HG03571 (cell line): ENCODE measurements around the gene PEX5.
"Not testable (repeated sequence)": the region's sequence is repeated elsewhere in the genome, so short reads cannot be mapped to it uniquely, and the experiment has no call there.

ENCODE experiments used
- ATAC-seq: cut with Tn5 transposase; IDR thresholded peaks from one replicate; pipeline ENCODE4 v1.9.1; 2021; ENCODE audit not compliant: unreplicated experiment

The PEX5 gene

DNA sequence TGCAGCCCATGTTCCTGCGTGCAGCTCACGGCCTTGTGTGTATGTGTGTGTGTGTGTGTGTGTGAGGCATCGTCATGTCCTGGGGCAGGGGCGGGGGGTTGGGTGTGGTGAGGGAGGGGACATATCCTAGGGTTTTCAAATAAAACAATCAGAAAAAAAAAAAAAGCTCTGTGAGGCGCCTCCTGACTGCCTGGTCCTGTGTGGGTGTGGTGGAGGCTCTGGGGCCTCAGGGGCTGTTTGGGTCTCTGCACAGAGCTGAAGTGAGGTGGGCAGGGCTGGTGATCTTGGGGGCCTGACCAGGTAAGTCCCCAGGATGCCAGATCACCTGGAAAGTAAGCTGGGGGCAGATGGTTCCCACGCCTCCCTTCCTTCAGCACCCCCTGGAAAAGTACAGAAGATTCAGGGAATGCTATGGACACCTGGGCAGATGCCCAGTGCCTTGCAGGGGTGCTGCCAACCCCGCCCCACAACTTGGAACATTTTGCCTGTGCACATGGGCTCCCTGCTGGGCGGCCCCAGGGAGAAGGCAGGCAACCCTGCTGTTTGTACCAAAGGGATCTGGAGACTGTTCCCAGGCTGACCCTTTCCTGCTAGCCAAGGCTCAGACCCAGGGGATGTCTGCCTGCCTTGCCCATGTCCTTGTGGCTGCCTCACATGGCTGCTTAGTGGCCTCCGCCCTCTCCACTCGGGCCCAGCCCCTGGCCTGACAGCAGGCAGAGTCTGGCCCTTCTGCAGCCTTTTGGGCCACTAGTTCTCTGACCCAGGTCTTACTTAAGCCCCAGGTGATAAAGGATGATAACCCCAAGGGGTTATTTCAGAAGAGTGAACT, 30.5 kb upstream of the PEX5 start:
- ATAC-seq: no peak

DNA sequence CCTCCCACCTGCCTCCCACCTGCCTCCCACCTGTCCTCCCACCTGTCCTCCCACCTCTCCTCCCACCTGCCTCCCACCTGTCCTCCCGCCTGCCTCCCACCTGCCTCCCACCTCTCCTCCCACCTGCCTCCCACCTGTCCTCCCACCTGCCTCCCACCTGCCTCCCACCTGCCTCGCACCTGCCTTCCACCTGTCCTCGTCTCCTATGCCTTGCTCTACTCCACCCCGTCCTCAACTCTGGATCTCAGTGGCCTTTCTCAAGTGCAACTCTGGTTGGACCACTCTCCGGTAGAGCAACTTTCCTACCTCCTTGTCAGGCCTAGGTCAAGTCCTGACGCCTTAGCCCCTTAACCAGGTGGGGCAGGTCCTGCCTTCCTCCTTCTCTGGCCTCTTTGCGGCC, 29.3 kb upstream of the PEX5 start:
- ATAC-seq: no peak

DNA sequence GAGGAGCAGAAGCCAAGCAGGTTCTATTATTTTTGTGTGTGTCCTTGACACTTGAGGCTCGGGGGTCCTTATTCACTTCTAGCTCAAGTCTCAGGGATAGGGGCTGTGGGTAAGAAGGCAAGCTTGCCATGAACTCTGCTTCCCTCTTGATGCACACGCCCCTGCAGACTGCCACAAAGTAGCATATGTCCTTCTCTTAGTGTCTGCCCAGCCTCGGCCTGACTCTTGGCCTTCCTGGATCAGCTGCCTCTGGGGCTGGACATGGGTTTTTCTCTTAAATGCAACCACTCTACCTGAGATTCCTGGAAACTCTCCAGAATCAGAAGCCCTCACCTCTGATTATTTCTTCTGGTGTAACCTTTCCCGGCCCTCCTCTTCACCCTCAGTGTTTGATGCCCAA, 28.2 kb upstream of the PEX5 start:
- ATAC-seq: no peak

DNA sequence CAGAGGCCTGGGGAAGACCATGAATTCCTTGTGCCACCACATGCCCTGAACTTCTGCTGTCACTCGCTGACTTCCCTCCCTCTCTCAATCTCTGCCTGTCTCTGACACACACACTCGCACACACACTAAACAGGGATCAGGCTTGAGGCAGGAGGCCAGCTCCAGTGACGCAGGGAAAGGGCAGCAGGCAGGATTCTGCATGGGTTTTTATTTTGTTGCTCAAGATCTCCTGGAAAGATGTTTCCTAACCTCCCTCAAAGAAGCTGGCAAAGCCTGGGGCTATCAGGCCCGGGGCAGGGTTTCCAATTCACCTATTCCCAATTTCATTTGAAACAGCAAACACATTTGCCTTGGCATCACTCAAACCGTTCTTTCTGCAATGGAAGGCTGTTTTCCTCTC, 27.7 kb upstream of the PEX5 start:
- no peak for ATAC-seq

DNA sequence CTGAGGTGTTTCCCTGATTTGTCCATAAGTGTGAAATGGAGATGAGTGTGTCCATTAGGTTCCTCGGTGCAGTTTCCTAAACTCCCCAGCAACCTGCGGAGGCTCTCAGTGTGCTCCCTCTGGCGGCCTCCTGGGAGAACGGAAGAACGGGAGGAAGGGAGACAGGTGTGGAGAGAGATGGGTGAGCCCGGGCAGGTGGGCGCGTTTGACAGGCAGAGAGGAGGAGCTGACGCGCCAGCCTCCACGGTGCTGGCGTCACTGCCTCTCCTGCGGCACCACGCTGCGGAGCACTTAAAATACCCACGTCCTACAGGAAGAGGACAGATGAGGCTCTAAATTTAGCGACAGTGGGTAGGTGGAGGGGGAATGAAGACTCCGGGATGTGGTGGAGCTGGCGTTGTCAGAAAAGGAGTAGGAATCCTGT, 26.8 kb upstream of the PEX5 start:
- ATAC-seq: no peak

DNA sequence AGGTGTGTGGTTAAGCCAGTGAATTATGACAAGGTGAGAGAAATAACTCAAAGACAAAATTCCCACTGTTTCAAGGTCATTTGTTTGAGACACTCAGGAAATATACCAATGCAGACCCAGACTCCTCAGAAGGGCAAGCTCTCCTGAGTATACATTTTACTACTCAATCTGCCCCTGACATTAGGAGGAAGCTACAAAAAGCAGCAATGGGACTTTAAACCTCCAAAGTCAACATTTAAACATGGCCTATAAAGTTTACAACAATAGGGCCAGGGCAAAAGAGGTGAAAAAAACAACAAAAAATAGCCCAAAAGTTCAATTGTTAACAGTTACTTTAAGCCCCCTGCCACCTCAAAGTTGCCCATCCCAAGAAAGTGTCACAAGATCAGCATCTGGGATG, 19.5 kb upstream of the PEX5 start:
- ATAC-seq: no peak

DNA sequence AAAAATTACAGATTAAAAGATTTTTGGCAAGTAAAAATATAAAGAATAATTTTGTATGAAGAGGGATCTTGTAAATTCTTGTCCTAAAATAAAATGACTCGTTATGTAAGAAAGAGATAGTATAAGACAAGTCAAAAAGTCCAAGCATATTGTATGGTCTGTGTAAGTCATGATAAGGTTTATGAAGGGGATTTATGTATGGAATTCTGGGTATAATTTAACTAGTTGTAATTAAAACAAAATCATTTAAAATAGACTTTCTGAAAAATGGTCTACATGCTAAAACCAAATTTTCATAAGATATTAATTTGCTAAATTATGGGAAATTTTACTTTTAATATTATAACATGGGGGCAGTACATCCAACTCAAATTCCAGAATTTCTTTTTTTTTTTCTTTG, 17.6 kb upstream of the PEX5 start:
- no peak for ATAC-seq

DNA sequence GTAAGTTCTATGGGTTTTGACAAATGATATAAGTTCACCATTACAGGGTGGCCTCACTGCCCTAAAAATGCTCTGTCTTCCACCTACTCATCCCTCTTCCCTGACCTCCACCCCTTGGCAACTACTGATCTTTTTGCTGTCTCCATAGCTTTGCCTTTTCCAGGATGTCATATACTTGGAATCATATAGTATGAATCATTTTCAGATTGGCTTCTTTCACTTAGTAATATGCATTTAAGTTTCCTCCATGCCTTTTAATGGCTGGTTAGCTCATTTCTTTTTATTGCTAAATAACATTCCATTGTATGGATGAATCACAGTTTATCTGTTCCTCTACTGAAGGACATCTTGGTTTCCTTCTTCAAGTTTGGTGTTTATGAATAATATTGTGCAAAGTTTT, 14.0 kb upstream of the PEX5 start:
- ATAC-seq: no peak

DNA sequence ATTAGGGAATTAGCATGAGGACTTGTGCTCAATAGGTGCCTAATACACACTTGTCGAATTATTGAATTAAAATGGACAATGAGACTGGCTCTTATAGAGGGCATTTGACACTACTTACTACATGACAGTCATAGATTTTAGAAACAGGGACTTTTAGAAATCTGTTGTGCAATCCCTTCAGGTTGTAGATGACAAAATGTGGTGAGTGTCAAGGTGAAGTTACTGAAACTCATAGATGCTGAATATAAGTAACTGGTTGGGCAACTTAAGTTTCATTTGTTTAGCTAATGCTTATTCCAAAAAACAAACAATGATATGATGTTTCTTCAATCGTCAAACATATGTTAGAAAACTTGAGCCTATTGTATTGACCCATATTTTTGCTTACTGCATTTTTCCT, 12.9 kb upstream of the PEX5 start:
- ATAC-seq: no peak

DNA sequence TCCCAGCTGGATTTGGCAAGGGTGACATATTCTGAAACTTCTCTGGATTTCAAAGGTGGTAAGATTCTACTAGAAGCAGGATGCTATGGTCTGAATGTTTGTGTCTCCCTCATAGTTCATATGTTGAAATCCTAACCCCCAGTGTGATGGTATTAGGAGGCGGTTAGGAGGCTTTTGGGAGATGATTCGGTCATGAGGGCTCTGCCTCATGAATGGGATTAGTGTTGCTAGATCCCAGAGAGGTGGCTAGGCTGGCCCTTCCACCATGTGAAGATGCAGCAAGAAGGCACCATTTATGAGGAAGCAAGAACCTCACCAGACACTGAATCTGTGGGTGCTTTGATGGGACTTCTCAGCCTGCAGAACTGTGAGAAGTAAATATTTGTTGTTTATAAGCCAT, 11.0 kb upstream of the PEX5 start:
- no peak for ATAC-seq

DNA sequence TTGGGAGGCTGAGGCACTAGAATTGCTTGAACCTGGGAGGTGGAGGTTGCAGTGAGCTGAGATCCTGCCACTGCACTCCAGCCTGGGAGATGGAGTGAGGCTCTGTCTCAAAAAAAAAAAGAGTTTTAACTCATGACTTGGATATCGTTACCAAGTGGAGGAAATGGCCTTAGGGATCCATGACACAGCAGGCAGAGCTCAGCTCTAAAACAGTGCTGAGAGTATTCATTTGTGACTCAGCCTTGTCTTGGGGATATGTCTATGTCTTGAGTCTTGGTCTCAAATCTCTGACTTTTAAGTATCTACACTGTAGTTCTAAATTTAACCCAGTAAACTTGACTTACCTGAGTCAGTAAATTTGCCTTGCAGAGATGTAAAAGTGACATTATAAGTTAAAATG, 8.8 kb upstream of the PEX5 start:
- no peak for ATAC-seq

DNA sequence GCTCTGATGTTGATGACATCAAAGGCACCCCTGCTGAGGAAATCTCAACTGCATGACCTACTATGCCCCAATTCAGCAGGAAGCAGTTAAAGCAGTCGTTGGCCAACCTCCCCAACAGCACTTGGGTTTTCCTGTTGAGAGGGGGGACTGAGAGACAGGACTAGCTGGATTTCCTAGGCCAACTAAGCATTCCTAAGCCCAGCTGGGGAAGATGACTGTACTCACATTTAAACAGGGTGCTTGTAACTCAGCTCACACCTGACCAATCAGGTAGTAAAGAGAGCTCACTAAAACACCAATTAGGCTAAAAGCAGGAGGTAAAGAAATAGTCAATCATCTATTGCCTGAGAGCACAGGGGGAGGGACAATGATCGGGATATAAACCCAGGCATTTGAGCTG, 3.4 kb upstream of the PEX5 start:
- not testable (repeated sequence) for ATAC-seq

DNA sequence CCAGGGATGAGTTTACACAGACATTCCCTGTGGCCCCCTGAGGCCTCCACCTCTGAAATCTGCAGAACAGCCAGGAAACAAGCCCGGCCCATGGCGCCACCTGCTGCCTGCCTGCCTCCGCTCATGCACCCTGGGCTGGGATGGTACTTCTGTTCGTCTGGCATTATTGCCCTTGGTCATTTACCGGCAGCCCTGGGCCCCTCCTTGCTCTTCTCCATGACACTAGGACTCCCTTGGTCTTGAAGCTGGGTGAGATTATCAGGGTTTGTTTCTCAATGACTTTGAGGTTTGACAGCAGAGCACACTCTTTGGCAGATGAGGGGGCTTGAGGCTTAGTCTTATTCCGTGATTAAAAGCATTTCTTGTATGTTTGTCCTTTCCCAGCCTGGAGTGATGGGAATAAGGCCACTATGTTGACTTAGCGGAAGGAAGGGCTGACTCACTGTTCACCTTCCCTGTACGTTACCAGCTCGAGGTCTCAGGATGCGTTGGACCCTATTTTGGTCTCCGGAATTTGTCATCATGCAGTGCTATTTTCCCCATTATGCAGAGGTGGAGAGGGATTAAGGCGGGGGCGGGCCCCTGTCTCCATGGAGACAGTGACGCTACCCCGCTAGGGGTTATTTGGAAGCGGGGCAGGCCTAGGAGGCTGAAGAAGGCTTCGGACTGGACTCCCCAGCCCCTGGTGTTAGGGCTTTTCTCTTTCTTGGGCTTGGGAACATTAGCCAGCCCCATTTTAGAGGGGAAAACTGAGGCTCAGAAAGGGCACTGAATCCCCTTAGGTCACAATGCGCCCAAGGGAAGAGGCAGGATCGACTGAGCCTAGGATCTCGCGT, 706 bp upstream of the PEX5 start:
- peak; percentile 14 for ATAC-seq

DNA sequence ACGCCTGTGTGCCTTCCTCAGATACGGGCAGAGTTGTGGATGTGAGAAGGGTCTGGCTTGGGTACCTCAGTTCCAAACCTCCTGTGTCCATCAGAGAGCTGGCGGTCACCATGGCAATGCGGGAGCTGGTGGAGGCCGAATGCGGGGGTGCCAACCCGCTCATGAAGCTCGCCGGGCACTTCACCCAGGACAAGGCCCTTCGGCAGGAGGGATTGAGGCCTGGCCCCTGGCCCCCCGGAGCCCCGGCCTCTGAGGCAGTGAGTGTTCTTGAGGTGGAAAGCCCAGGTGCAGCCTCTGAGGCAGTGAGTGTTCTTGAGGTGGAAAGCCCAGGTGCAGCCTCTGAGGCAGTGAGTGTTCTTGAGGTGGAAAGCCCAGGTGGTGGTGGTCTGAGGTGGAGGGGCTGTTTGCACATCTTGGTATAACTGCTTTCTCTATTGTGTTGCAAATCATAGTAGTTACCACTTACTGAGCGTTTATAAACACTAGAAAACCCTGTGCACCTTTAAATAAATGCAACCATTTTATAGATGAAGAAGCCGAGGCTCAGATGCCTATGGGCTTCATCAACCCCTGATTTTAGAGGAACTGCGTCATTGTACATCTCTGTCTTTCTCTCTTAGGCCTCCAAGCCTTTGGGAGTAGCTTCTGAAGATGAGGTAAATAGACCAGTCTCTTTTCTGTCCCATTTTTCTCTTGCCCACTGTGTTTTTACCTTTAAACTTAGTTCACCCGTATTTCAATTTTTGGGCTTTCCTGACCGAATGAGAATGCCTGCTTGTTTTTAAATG, 976 bp downstream of the PEX5 start:
- no peak for ATAC-seq

DNA sequence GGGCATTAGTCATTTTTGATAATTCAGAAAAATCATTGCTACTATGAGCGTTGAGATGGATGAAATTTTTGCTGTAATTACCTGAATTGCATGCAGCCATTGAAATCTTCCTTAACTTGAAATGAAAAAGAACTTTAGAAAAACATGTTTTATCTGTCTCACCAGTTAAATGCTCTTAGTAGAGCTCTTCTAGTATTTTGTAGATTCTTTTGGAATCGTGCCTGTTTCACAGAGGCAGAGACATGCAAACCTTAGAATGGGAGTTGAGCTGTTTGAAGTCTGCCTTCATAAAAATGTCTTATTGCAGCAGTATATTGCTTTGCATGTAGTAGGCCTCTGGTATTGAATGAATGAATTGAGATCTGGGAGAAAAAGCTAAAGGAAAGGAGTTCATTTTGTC, 4.2 kb downstream of the PEX5 start:
- ATAC-seq: no peak

DNA sequence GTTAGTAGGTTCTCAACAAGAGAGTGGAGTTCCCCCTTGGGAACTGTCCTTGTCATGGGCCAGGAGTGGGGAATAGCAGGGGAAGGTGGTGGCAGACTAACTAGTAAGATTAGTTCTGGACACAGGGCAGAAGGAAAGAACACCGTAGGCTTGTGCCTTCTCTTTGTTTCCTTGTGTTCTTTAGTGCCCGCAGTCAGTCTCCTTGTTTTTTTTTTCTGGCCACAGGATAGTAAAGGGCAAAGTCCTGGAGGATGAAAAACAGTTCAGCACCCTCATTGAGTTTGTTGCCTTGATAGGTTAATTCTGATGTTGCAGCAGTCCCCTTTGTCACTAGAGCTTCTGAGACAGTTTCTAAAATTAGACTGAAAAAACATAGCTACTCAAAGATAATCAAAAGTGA, 8.4 kb downstream of the PEX5 start:
- no peak for ATAC-seq

DNA sequence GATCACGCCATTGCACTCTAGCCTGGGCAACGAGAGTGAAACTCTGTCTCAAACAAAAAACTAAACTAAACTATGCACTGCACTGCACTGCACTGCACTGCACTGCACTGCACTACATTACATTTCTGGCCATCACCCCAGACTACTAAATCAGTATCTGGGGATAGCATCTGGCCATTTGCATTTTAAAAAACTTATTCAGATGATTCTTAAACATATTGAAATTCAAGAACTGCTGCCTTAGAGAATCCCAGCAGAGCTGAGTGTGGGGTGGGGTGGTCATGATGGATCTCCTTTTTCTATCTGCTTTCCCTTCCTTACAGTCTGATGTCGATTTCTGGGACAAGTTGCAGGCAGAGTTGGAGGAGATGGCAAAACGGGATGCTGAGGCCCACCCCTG, 13.6 kb downstream of the PEX5 start:
- no peak for ATAC-seq

DNA sequence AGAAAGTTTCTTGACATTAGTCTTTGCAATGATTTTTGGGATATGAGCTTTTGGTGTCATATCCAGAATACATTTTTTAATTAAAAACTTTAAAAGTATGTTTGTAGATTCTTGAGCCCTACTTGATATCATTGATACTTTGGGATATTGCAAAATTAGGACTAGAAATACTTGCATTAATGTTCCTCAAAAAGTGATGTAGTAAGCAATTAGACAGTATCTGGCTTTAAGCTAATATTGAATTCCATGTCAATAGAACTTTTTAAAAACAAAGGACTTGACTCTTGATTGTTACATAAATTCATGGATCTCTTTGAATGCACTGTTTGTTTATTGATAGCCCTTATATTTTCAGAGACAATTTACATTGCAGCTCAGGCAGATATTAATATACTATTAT, 15.6 kb downstream of the PEX5 start:
- no peak for ATAC-seq

DNA sequence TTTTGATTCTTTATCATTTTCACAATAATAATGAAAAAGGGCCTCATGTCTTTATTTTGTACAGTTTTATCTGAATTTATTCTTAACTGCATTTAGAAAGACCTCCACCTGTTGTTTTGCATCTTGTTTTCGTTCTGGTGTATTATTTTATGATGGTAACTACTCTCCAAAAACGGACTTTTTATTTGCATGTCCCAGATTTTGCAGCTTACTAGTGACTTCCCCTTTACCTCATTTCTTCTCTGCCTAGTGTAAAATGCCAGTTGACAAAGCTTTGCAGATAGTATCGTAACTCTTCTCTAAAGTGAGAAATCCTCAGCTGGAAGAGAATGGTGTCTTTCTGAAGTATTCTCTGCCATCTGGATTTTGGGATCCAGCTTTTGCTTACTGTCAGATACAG, 17.2 kb downstream of the PEX5 start:
- ATAC-seq: no peak

DNA sequence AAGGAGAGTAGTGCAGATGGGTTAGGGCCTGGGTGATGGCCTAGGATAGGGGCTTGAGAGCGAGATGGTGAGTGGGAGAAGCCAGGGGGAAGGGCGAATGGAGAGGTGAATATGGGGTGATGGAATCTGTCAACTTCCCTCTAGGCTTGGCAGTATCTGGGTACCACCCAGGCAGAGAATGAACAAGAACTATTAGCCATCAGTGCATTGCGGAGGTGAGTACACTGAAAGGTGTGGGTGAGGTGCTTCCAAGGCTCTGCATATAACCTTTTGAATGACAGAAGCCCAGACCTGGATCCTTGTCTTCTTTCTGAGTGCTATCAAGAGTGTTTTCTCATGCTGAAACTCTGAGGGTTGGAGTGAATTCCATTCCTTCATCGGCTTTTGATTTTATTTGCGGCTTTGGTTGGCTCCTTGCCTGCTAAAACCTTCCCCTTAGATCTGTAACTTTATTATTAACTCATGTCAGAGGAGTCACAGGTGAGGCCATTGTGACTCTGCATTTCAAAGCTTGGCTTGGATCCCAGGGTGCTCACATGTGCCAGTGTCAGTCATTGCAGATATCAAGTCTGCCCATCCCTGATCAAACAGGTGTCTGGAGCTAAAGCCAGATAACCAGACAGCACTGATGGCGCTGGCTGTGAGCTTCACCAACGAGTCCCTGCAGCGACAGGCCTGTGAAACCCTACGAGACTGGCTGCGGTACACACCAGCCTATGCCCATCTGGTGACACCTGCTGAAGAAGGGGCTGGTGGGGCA, 18.6 kb downstream of the PEX5 start:
- ATAC-seq: no peak

DNA sequence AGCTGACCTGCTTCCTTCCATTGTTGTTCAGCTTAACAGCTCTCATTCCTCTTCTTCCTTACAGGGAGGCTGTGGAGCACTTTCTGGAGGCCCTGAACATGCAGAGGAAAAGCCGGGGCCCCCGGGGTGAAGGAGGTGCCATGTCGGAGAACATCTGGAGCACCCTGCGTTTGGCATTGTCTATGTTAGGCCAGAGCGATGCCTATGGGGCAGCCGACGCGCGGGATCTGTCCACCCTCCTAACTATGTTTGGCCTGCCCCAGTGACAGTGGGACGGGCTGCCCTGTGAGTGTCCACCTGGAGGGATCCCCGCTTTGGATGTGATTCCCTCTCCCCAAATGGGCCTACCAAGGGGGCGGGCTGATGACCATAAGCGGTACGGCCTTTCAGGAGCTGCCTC, 20.5 kb downstream of the PEX5 start:
- no peak for ATAC-seq
